Activated CD8-positive, alpha-beta memory T cell treated with anti-CD3 and anti-CD28 coated beads for 24 hours (primary cell): ENCODE measurements around the gene ALDH3A1.

ENCODE experiments used
- DNase-seq: peaks from one replicate; pipeline ENCODE4 v3.0.0-alpha.2; 2020

Gene ALDH3A1

GRCh38 chr17:19759568-19760549, 11.8 kb upstream of the ALDH3A1 start:
- no peak for DNase-seq

GRCh38 chr17:19757536-19758180, 9.6 kb upstream of the ALDH3A1 start:
- DNase-seq, result no peak

- no peak for DNase-seq
These were observed 8.4 kb upstream of the ALDH3A1 start for GRCh38 chr17:19756546-19756945.

GRCh38 chr17:19755821-19756510, 7.9 kb upstream of the ALDH3A1 start:
- no peak for DNase-seq

GRCh38 chr17:19755392-19755791, 7.3 kb upstream of the ALDH3A1 start:
- no peak for DNase-seq

- DNase-seq, result no peak
These were observed 5.8 kb upstream of the ALDH3A1 start for GRCh38 chr17:19753661-19754463.

- DNase-seq, result no peak
These were observed 5.0 kb upstream of the ALDH3A1 start for GRCh38 chr17:19753051-19753509.

GRCh38 chr17:19752216-19753050, 4.3 kb upstream of the ALDH3A1 start:
- DNase-seq, result no peak

- no peak for DNase-seq
These were observed 2.7 kb upstream of the ALDH3A1 start for GRCh38 chr17:19750835-19751234.

GRCh38 chr17:19750020-19750572, 2.0 kb upstream of the ALDH3A1 start:
- no peak for DNase-seq

GRCh38 chr17:19748807-19749193, 702 bp upstream of the ALDH3A1 start:
- DNase-seq, result no peak

GRCh38 chr17:19747159-19747719, 859 bp downstream of the ALDH3A1 start:
- no peak for DNase-seq

- no peak for DNase-seq
These were observed 1.6 kb downstream of the ALDH3A1 start for GRCh38 chr17:19746517-19746916.

GRCh38 chr17:19744922-19745757, 3.0 kb downstream of the ALDH3A1 start:
- DNase-seq, result peak; percentile 95

- DNase-seq, result no peak
These were observed 3.6 kb downstream of the ALDH3A1 start for GRCh38 chr17:19744492-19744891.

- DNase-seq, result no peak
These were observed 4.7 kb downstream of the ALDH3A1 start for GRCh38 chr17:19743101-19744100.

- DNase-seq, result no peak
These were observed 5.6 kb downstream of the ALDH3A1 start for GRCh38 chr17:19742495-19742894.

GRCh38 chr17:19741832-19742457, 6.2 kb downstream of the ALDH3A1 start:
- no peak for DNase-seq
